H54 (cell line): ENCODE data around the gene KRT13.
A peak's percentile ranks its signal among the peaks of the same experiment; 100 is the strongest.

Source experiments
- DNase-seq: peaks from one replicate; pipeline ENCODE4 v3.0.0; 2011; ENCODE audit warnings: low spot score, mixed read lengths; ENCODE audit not compliant: insufficient read length
- FAIRE-seq: peaks from 3 replicates; lab custom pipeline; 2011; peaks lifted over from hg19 to GRCh38; lab: Jason Lieb, UNC
- POLR2A ChIP-seq: IDR thresholded peaks from 2 replicates; pipeline ENCODE4 v1.6.1; 2011; ENCODE audit warnings: low read depth, mild to moderate bottlenecking, low read length

Gene KRT13

GRCh38 chr17:41505007-41505808 lies at the start of gene KRT13:
TSS of gene KRT13 (minus strand) at chr17:41505612. CDS start at chr17:41505550, 62 bp downstream.
- no peak for FAIRE-seq
- TF ChIP-seq POLR2A: no peak
- DNase-seq: no peak

GRCh38 chr17:41553987-41554680 lies 48.7 kb upstream of the KRT13 start:
- TF ChIP-seq POLR2A: no peak
- FAIRE-seq (no peak), DNase-seq (no peak)

DNA sequence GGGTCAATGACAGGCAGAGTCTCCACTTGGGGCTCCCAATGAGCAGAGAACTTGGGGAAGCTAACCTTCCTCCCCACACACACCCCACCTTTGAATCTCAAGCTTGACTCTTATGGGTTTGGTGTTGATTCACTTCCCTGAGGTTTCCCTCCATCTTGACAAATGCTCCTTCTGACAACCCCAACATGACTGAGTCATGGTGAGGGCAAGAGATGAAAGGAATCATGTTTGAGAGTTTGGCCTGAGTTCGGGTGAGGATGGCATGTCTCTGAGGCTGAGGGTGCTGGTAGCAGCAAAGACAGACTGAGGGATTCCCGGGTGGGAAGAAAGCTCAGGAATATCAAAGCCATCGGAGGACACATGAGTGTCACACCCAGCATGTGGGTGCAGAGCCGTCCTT lies 47.8 kb upstream of the KRT13 start:
- TF ChIP-seq POLR2A: no peak
- DNase-seq (no peak), FAIRE-seq (no peak)

GRCh38 chr17:41552455-41552854 lies 47.0 kb upstream of the KRT13 start:
- DNase-seq (no peak), FAIRE-seq (no peak)
- no peak for TF ChIP-seq POLR2A

- FAIRE-seq (no peak), DNase-seq (no peak)
Observed at GRCh38 chr17:41551365-41551764, 46.0 kb upstream of the KRT13 start.

DNA sequence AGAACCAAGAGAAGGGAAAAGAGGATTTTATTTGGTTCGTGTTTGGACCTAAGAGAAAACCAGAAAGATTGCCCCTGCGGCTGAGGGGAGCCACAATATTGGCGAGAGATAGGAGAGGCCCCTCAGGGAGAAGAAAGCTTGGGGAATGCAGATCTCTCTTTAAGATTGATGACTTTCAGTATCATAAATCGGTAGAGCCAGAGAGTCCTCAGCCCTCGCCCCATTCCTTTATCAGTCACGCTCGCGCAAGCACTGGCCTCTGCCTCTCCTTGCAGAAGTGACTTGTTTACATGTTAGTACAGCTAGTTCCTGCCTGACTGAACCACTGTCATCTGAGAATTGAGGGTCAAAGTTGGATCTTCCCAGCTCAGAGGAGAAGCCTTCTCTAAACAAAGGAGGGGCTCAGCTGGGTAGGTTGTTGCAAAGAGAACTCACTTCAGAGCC lies 44.2 kb upstream of the KRT13 start:
- DNase-seq (no peak), FAIRE-seq (no peak)
- TF ChIP-seq POLR2A: no peak

More at GRCh38 chr17:41551365-41551764, 46.0 kb upstream of the KRT13 start:
- no peak for TF ChIP-seq POLR2A

DNA sequence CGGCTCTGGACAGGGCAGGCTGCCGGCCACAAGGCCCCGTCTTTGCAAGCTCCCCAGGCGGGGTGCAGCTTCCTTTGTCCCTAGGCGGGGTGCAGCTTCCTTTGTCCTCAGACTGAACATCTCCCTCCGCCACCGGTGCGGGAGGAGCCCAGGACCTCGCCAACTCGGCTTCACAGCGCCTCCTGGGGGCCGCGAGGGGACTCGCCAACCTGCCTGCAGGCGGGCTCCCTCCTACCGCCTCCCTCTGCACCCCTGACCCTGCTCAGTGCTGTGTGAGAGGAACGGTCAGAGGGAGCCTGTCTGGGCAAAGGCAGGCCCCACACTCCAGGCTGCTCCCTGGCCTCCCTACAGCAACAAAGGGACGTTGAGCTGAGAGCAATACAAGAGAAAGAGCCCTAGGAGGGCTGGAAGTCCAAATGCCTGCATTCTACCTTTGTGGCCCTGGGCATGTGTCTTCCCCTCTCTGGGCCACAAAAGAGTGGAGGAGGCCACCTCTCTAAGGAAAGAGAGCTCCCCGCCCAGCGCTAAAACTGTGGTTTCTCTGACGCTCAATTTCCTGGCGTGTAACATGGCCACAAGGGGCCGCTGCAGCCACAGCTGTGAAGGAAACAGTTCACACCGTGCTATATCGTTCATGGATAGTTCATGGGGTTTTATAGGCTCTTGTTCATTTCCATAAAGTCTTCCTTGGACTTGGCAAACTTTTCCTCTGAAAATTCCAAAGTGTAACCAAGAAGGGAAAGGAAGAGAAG lies 43.6 kb upstream of the KRT13 start:
- TF ChIP-seq POLR2A: no peak; the same call in 1 of the 2 replicates
- FAIRE-seq (no peak), DNase-seq (peak; percentile 85)

GRCh38 chr17:41547921-41548843 lies 42.8 kb upstream of the KRT13 start:
- FAIRE-seq (peak; percentile 45), DNase-seq (peak; percentile 93)
- peak; percentile 36 for TF ChIP-seq POLR2A

DNA sequence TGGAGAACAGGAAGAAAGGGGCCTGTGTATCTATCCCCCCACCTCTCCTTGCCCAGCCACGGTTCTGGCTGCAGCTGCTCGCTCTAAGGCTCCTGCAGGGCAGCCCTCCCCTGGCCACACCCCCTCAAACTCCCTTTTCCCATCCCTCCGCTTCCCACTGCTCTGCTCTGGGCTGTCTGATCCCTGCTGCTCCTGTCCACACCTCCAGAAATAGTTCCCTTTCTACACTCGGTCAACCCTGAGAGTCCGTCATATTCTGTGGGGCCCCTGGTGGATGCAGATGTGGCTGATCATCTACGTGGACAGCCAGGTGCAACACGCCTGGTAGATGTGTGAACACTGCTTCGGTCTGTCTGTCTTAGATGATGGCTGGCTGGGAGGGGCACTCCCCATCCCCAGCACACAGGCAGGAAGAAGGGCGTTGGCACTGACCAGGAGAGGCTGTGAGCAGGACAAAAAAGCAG lies 42.0 kb upstream of the KRT13 start:
- FAIRE-seq (no peak), DNase-seq (no peak)
- TF ChIP-seq POLR2A: peak; percentile 0; the same call in 1 of the 2 replicates

DNA sequence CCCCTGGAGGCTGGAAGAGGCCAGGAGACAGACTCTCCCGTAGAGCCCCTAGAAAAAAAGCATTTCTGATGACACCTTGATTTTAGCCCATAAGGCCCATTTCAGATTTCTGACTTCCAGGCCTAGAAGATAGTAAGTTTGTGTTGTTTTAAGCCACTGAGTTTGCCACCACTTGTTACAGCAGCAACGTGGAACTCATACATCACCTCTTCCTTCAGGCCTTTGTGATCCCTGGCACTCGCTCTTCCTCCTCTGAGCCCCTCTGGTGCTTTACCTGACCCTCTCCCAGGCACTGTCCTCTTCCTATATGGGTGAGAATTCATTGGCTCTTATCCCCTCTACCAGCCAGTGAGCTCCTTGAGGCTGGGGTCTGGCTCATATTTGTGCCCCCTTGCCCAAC lies 41.4 kb upstream of the KRT13 start:
- FAIRE-seq: no peak
- DNase-seq: no peak
- no peak for TF ChIP-seq POLR2A

- DNase-seq (no peak), FAIRE-seq (no peak)
Observed at GRCh38 chr17:41545829-41546410, 40.5 kb upstream of the KRT13 start.

GRCh38 chr17:41544935-41545334 lies 39.5 kb upstream of the KRT13 start:
- FAIRE-seq: no peak
- DNase-seq: no peak
- TF ChIP-seq POLR2A: no peak

More at GRCh38 chr17:41545829-41546410, 40.5 kb upstream of the KRT13 start:
- TF ChIP-seq POLR2A: no peak
